Lower leg skin (tissue), 4 donors: ENCODE data around the gene COG2. TPM values are rescaled to one million over a fixed set of nuclear protein-coding genes. Genes with fewer than 3 reads are reported as not detected.

Experiments used
- DNase-seq, 2 donors: peaks; one replicate each; pipeline ENCODE4 v3.0.0-alpha.2; 2019; ENCODE audit warnings: low spot score in 2 of 2
- H3K4me3 ChIP-seq: fragments of 200-600 bp; sonication (generic); 2 replicates; pipeline ENCODE4 v1.5.1; 2017; ENCODE audit warnings: mild to moderate bottlenecking, low read depth; ENCODE audit not compliant: poor library complexity, severe bottlenecking
- POLR2A ChIP-seq, 2 donors: fragments of 450-650 bp; IDR thresholded peaks; one replicate each; pipeline ENCODE4 v1.6.1; 2016 to 2017; ENCODE audit warnings: antibody characterized with exemption in 2 of 2, mild to moderate bottlenecking in 1 of 2, moderate library complexity in 1 of 2
- WGBS, 2 donors: methylation state at CpG; one replicate each; pipeline ENCODE4 v1.1.5; 2018; 5-methylcytosine and 5-hydroxymethylcytosine counted together
- intact Hi-C: fragments of 100-400 bp; cut with DNase I; formaldehyde crosslinking; loops from one replicate; pipeline ENCODE4 v1.15.0; 2023; ENCODE audit warnings: low total_unique reads
- total RNA-seq, 4 donors: library from RNA; depleted of rRNA; stranded (reverse); fragments of >200 nt; gene quantifications; one replicate each; pipeline ENCODE4 v1.1.0, GENCODE V29; 2016
- TF ChIP-seq, protein P1 (sequence below), 3 donors: fragments of 450-650 bp; IDR thresholded peaks; one replicate each; pipeline ENCODE4 v1.5.1; 2016; ENCODE audit warnings: antibody characterized with exemption in 3 of 3, mild to moderate bottlenecking in 3 of 3, moderate library complexity in 2 of 3

COG2 gene
- total RNA-seq, 4 donors from 2014 or later: 16.9 to 25.4 (median 23.1) TPM

DNA sequence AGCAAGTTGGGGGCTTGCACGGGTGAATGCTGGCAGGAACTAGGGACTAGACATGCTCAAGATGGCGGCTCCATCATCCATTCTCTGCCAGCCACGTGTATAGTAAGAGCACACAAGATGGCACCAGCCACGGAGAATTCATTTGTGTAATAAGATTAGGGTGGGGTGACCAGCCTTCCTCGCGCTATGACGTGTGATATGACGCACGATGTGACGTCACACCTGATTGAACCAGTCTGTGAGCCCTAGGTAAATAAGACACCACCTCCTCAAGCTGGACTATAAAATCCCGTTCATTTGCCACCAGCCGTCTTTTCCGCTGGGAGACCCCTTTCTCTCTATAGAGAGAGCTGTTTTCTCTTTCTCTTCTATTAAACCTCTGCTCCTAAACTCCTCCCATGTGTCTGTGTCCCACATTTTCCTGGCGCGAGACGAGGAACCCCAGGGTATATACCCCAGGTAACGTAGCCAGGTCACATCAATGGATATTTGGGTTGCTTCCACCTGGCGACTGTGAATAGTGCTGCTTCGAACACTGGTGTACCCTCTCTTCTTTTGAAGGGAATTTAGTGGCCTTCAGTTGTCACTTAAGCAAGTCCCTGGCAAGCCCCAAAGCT, 18.1 kb upstream of the COG2 start:
- intact Hi-C loops: no loop called here
- 91 to 92% methylated on average over 19 of the region's 19 CpGs for WGBS, 2 donors
- no peak for TF ChIP-seq POLR2A (IDR thresholded peaks at IDR 0.05)
- TF ChIP-seq, protein P1, sequence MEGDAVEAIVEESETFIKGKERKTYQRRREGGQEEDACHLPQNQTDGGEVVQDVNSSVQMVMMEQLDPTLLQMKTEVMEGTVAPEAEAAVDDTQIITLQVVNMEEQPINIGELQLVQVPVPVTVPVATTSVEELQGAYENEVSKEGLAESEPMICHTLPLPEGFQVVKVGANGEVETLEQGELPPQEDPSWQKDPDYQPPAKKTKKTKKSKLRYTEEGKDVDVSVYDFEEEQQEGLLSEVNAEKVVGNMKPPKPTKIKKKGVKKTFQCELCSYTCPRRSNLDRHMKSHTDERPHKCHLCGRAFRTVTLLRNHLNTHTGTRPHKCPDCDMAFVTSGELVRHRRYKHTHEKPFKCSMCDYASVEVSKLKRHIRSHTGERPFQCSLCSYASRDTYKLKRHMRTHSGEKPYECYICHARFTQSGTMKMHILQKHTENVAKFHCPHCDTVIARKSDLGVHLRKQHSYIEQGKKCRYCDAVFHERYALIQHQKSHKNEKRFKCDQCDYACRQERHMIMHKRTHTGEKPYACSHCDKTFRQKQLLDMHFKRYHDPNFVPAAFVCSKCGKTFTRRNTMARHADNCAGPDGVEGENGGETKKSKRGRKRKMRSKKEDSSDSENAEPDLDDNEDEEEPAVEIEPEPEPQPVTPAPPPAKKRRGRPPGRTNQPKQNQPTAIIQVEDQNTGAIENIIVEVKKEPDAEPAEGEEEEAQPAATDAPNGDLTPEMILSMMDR (IDR thresholded peaks at IDR 0.05): no peak
- DNase-seq: no peak
- no peak overlapping the region for H3K4me3 ChIP-seq

DNA sequence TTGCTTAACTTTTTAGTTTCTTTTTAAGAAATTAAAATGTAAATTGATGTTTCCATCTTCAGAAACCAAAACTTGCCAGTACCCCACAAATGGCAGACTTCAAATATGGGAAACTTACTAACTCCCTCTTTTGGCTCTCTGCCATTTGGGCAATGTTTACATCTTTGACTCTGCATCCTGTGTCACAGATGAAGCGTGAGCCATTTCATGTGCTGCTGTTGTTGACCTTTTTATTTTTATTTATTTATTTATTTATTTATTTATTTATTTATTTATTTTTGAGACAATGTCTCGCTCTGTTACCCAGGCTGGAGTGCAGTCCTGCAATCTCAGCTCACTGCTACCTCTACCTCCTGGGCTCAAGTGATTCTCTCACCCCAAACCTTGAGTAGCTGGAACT, 16.0 kb upstream of the COG2 start:
- no peak for TF ChIP-seq POLR2A (IDR thresholded peaks at IDR 0.05)
- intact Hi-C loops: no loop called here
- 73 to 82% methylated on average over 2 of the region's 2 CpGs for whole genome bisulfite sequencing, 2 donors
- H3K4me3 ChIP-seq: no peak overlapping the region
- DNase-seq: no peak

DNA sequence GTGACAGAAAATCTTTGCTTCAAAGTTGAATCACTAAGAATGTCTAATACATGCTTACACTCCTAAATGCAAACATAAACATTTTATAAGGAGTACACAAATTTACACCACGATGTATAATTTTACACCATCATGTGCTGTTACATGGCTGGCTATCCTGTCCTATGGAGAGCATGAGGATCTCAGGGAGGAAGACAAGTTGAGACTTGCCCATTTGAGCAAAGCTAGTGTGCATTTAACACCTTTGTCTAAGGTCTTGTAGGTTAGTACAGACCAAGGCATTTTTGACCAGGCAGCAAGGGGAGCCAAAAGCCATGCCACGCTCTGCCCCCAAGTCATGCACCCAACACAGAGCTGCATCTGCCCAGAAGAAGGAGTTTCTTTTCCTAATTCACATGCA, 14.5 kb upstream of the COG2 start:
- no peak overlapping the region for H3K4me3 ChIP-seq
- intact Hi-C loops: no loop called here
- WGBS, 2 donors: 79 to 87% methylated on average over 2 of the region's 2 CpGs
- DNase-seq: no peak
- no peak for TF ChIP-seq POLR2A (IDR thresholded peaks at IDR 0.05)

DNA sequence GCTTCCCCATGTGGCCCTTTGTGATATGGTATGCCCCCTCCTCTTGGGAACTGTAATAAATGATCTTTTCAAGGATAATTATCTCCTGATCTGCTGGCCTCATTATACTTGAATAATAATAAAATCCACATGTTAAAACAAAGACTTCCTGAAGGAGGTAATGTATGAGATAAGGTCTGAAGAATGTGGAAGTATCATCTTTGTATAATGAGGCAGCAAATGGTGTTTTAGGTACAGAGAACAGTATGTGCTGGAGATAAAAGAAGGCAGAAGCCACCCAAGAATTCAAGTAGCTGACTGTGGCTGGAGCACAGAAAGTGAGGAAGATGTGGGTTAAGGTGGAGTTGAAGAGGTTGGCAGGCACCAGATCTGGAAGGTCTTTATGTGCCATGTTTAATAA, 12.8 kb upstream of the COG2 start:
- no peak for DNase-seq
- TF ChIP-seq POLR2A (IDR thresholded peaks at IDR 0.05): no peak
- TF ChIP-seq, protein P1 (IDR thresholded peaks at IDR 0.05): no peak
- no peak overlapping the region for H3K4me3 ChIP-seq
- intact Hi-C loops: no loop called here

DNA sequence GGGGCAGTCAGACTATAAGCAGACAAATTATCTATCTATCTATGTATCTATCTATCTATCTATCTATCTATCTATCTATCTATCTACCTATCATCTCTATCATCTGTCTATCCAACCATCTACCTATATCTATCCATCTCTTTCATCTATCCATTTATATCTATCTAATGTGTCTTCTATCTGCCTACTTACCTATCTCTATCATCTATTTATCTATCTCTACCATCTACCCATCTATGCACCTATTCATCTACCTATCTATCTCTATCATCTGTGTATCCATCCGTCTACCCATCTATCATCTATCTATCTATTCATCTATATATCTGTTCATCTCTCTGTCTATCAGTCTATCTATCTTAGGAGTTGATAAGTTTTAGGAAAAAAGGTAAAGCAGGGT, 10.8 kb upstream of the COG2 start:
- intact Hi-C loops: no loop called here
- TF ChIP-seq, protein P1 (IDR thresholded peaks at IDR 0.05): no peak
- TF ChIP-seq POLR2A (IDR thresholded peaks at IDR 0.05): no peak
- DNase-seq: no peak
- 82 to 84% methylated on average over 1 of the region's 1 CpG for WGBS, 2 donors
- H3K4me3 ChIP-seq: no peak overlapping the region

DNA sequence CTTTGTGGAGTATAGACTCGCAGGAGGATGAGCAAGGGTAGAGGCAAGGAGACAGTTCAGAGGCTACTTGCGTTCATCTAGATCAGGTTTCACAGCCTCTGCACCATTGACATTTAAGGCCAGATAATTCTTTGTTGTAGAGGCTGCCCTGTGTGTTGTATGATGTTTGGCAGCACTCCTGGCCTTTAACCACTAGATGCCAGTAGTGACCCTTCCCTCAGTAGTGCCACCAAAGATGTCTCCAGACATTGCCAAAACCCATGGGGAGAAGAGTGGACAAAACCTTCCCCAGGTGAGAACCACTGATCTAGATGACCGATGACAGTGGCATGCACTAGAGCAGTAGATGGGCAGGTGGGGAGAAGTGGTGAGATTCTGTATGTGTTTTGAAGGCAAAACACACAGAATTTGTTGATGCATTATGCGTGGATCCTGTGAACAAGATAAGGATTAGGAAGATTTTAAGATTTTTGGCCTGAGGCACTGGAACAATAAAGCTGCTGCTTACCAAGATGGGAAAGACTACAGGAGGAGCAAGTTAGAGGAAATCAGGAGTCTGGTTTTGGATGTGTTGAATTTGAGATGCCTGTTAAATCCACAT, 9.9 kb upstream of the COG2 start:
- 51 to 69% methylated on average over 4 of the region's 4 CpGs for WGBS, 2 donors
- intact Hi-C loops: no loop called here
- no peak for TF ChIP-seq POLR2A (IDR thresholded peaks at IDR 0.05)
- no peak overlapping the region for H3K4me3 ChIP-seq
- no peak for DNase-seq

DNA sequence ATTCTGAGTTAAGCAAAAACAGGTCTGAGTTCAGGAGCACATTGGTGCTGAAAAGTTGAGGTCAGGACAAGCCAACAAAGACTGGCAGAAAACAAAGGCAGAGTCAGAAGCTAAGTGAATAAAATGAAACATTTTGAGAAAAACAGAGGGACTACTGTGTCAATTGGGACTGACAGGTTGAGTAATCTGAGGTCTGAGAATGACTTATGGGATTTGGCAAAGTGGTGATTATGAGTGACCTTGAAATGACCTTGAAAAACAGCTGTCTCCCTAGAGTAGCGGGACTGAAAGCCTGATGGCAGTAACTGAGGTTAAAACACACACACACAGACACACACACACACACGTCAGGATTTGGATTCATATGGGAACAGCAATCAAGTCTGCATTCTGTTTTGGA, 8.8 kb upstream of the COG2 start:
- TF ChIP-seq POLR2A (IDR thresholded peaks at IDR 0.05): no peak
- TF ChIP-seq, protein P1 (IDR thresholded peaks at IDR 0.05): no peak
- 36 to 43% methylated on average over 2 of the region's 2 CpGs for WGBS, 2 donors
- no peak overlapping the region for H3K4me3 ChIP-seq
- no peak for DNase-seq
- intact Hi-C loops: no loop called here
